ENCODE results near the gene SPATA25. TPM values are rescaled to one million over a fixed set of nuclear protein-coding genes. Genes with fewer than 3 reads are reported as not detected.

The SPATA25 gene
- total and polyA plus RNA-seq, 2 donors (not counting 3 experiments of a cell fraction or from before 2014, with no cell fraction given), result 0.69 to 1.3 TPM

- DNase-seq (ENCODE audit: low read depth, low spot score) (no peak), FAIRE-seq (no peak)
- Histone ChIP-seq H3K4me3 (replicated peaks in 1 of 3; ENCODE audit: insufficient read depth in 1 of 3, low read depth in 1 of 3, low read length in 3 of 3) (no peak overlapping the region), H3K9me3 (replicated peaks; ENCODE audit: control insufficient read depth, insufficient read depth, low read length) (no peaks in the 10 kb centered on the region), H3K9ac (replicated peaks; ENCODE audit: extremely low read depth, insufficient read depth, low read length) (no peak overlapping the region), H2AFZ (ENCODE audit: low read depth, low read length) (no peak overlapping the region), H4K20me1 (replicated peaks; ENCODE audit: control insufficient read depth, extremely low read depth, insufficient read depth, low read length) (no peaks in the 10 kb centered on the region), H3K79me2 (ENCODE audit: control insufficient read depth, insufficient read depth, low read length) (no peaks in the 10 kb centered on the region), H3K4me1 (ENCODE audit: control insufficient read depth, extremely low read depth, insufficient read depth, low read length) (peaks cover 17% of the 10 kb centered on the region), H3K27ac (ENCODE audit: insufficient read depth, low read depth, low read length) (no peak overlapping the region), H3K4me2 (ENCODE audit: insufficient read depth, low read length) (no peak overlapping the region), H3K27me3 (ENCODE audit: control insufficient read depth in 2 of 2, insufficient read depth in 2 of 2, low read length in 2 of 2) (no peaks in the 10 kb centered on the region), H3K36me3 (ENCODE audit: control insufficient read depth in 2 of 2, extremely low read depth in 1 of 2, insufficient read depth in 2 of 2, low read length in 2 of 2) (peaks cover 0 to 15% of the 10 kb centered on the region in 2 experiments), H3K9me1 (replicated peaks; ENCODE audit: control insufficient read depth, extremely low read depth, insufficient read depth, low read length) (no peaks in the 10 kb centered on the region)
- no peak for TF ChIP-seq POLR2AphosphoS5 (IDR thresholded peaks at IDR 0.05; ENCODE audit: insufficient read depth, low read depth, low read length)
- TF ChIP-seq, protein P1, sequence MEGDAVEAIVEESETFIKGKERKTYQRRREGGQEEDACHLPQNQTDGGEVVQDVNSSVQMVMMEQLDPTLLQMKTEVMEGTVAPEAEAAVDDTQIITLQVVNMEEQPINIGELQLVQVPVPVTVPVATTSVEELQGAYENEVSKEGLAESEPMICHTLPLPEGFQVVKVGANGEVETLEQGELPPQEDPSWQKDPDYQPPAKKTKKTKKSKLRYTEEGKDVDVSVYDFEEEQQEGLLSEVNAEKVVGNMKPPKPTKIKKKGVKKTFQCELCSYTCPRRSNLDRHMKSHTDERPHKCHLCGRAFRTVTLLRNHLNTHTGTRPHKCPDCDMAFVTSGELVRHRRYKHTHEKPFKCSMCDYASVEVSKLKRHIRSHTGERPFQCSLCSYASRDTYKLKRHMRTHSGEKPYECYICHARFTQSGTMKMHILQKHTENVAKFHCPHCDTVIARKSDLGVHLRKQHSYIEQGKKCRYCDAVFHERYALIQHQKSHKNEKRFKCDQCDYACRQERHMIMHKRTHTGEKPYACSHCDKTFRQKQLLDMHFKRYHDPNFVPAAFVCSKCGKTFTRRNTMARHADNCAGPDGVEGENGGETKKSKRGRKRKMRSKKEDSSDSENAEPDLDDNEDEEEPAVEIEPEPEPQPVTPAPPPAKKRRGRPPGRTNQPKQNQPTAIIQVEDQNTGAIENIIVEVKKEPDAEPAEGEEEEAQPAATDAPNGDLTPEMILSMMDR (IDR thresholded peaks at IDR 0.05; ENCODE audit: extremely low read depth in 1 of 2, insufficient read depth in 1 of 2, low read depth in 1 of 2, low read length in 2 of 2), result no peak
- TF ChIP-seq MYC (IDR thresholded peaks at IDR 0.05; ENCODE audit: low read depth, low read length), result no peak
- TF ChIP-seq GATA2 (IDR thresholded peaks at IDR 0.05; ENCODE audit: insufficient read depth, insufficient read length, low read depth, low read length), result no peak
- no peak for TF ChIP-seq POLR2A (IDR thresholded peaks at IDR 0.05; ENCODE audit: low read depth, low read length)
- no peak for TF ChIP-seq EZH2 (IDR thresholded peaks at IDR 0.05; ENCODE audit: borderline replicate concordance, low read depth, low read length, severe bottlenecking)
- TF ChIP-seq JUN (IDR thresholded peaks at IDR 0.05; ENCODE audit: borderline replicate concordance, insufficient read depth, insufficient read length, low read depth), result no peak
- TF ChIP-seq, protein P2, sequence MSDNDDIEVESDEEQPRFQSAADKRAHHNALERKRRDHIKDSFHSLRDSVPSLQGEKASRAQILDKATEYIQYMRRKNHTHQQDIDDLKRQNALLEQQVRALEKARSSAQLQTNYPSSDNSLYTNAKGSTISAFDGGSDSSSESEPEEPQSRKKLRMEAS (IDR thresholded peaks at IDR 0.05; ENCODE audit: insufficient read depth, insufficient read length), result no peak
- TF ChIP-seq FOS (IDR thresholded peaks at IDR 0.05; ENCODE audit: borderline replicate concordance, insufficient read depth, low read length), result no peak
- intact Hi-C loops (cut with micrococcal nuclease), result no loop called here
- BruUV-seq (replicated peaks), result no TSS peak
- CTCF ChIA-PET, result interaction anchor here (5.0 kb wide), 1 partner anchor 16 kb away, joined by 22 read pairs; the partner anchor contains the start of genes CTSA and NEURL2
- dilution Hi-C loops (cut with MboI; ENCODE audit: extremely low pct_ligation_motif_present, low sequenced_read_pairs), result no loop called here
- POLR2A ChIA-PET, result no interaction called here
These were observed 20.0 kb upstream of the SPATA25 start for GRCh38 chr20:45907219-45907948.
